Activated B cell treated with CpG ODN at 0.5 μM for 24 hours (primary cell): ENCODE data around the gene EMILIN1. TPM values are rescaled to one million over a fixed set of nuclear protein-coding genes. Genes with fewer than 3 reads are reported as not detected.

ENCODE experiments used
- ATAC-seq: fragments of 200-7000 bp; cut with Tn5 transposase; one replicate; pipeline ENCODE4 v1.10.0; 2021; ENCODE audit warnings: low read depth, mild to moderate bottlenecking, moderate library complexity
- CTCF ChIA-PET: fragments of 350-600 bp; sonication (Branson Sonifier 250); formaldehyde crosslinking; loops from one replicate; lab custom pipeline; 2021; ENCODE audit warnings: antibody characterized with exemption; lab: Charles Lee
- POLR2A ChIA-PET: fragments of 350-600 bp; sonication (Branson Sonifier 250); formaldehyde crosslinking; loops from one replicate; lab custom pipeline; 2021; ENCODE audit warnings: antibody characterized with exemption; lab: Charles Lee
- DNase-seq: peaks from one replicate; pipeline ENCODE4 v3.0.0; 2022
- H3K27ac Mint-ChIP-seq: one replicate; pipeline ENCODE4 v1.8.0; 2020; ENCODE audit warnings: mixed read lengths
- H3K27me3 Mint-ChIP-seq: one replicate; pipeline ENCODE4 v1.8.0; 2021; ENCODE audit warnings: mixed read lengths
- H3K36me3 Mint-ChIP-seq: one replicate; pipeline ENCODE4 v1.8.0; 2021; ENCODE audit warnings: low read depth, mixed read lengths
- H3K4me1 Mint-ChIP-seq: one replicate; pipeline ENCODE4 v1.8.0; 2021; ENCODE audit warnings: mixed read lengths
- H3K4me3 Mint-ChIP-seq: one replicate; pipeline ENCODE4 v1.8.0; 2020; ENCODE audit warnings: mild to moderate bottlenecking, mixed read lengths
- H3K9me3 Mint-ChIP-seq: one replicate; pipeline ENCODE4 v1.8.0; 2020; ENCODE audit warnings: mixed read lengths
- CTCF ChIP-seq: fragments of 200-600 bp; IDR thresholded peaks from one replicate; pipeline ENCODE4 v1.8.0; 2022; ENCODE audit warnings: antibody characterized with exemption, mild to moderate bottlenecking
- intact Hi-C: fragments of 100-400 bp; cut with micrococcal nuclease; formaldehyde crosslinking; loops from one replicate; pipeline ENCODE4 v1.15.1; 2024
- total RNA-seq: library from RNA; stranded (reverse); gene quantifications from 2 replicates; pipeline ENCODE4 v1.2.3, GENCODE V29; 2022

Gene EMILIN1
- total RNA-seq, 1 donor from 2014 or later = 0.69 TPM

- no peak for TF ChIP-seq CTCF
- ATAC-seq (no peak), DNase-seq (no peak)
- POLR2A ChIA-PET = interaction anchor here (2.1 to 13.9 kb wide), 2 partner anchors 12 to 16 kb away, joined by 43 to 204 read pairs; partner anchors contain the start of gene AGBL5
- Mint-ChIP-seq H3K27ac (no peak overlapping the region), H3K36me3 (peaks cover 48% of the 10 kb centered on the region), H3K27me3 (no peaks in the 10 kb centered on the region), H3K4me3 (peak overlapping the region; percentile 97), H3K4me1 (peaks cover 56% of the 10 kb centered on the region), H3K9me3 (no peaks in the 10 kb centered on the region)
- intact Hi-C loops = loop anchor here (2.0 kb wide), 1 partner anchor 559 kb away; the partner anchor contains the start of genes CCDC121 and GPN1
- CTCF ChIA-PET = no interaction called here
Measured at GRCh38 chr2:27069961-27070618, 8.3 kb upstream of the EMILIN1 start.

GRCh38 chr2:27070653-27071276 lies 7.7 kb upstream of the EMILIN1 start:
- Mint-ChIP-seq H3K27ac (peak overlapping the region; percentile 90), H3K9me3 (no peaks in the 10 kb centered on the region), H3K36me3 (peaks cover 41% of the 10 kb centered on the region), H3K4me3 (peak overlapping the region; percentile 97), H3K27me3 (no peaks in the 10 kb centered on the region), H3K4me1 (peaks cover 62% of the 10 kb centered on the region)
- intact Hi-C loops = loop anchor here (1.0 to 2.0 kb wide), 6 partner anchors 11 to 558 kb away; partner anchors contain the start of genes CCDC121, GPN1, KHK and PREB
- ChIA-PET CTCF (interaction anchor here (1.2 to 2.4 kb wide), 2 partner anchors 11 to 20 kb away, joined by 12 to 16 read pairs; partner anchors contain the start of gene AGBL5), POLR2A (interaction anchor here (0.7 to 13.9 kb wide), 15 partner anchors 10 to 558 kb away, joined by 3 to 204 read pairs (median 4); partner anchors contain the start of genes AGBL5, ATRAID, CCDC121 and GPN1)
- DNase-seq = no peak
- no peak for TF ChIP-seq CTCF
- peak; percentile 3 for ATAC-seq

- Mint-ChIP-seq H3K9me3 (no peaks in the 10 kb centered on the region), H3K36me3 (peaks cover 36% of the 10 kb centered on the region), H3K4me3 (peak within 1 kb of the TSS; percentile 97), H3K27me3 (no peaks in the 10 kb centered on the region), H3K27ac (peak within 1 kb of the TSS; percentile 90), H3K4me1 (peaks cover 67% of the 10 kb centered on the region)
- ChIA-PET CTCF (interaction anchor here (0.9 to 2.4 kb wide), 3 partner anchors 10 to 30 kb away, joined by 3 to 16 read pairs (median 12); partner anchors contain the start of gene AGBL5), POLR2A (interaction anchor here (0.7 to 13.9 kb wide), 18 partner anchors 11 to 557 kb away, joined by 3 to 204 read pairs (median 4); partner anchors contain the start of genes AGBL5, ATRAID, CCDC121 and GPN1)
- no peak for TF ChIP-seq CTCF
- DNase-seq (peak; percentile 92), ATAC-seq (peak; percentile 96)
- intact Hi-C loops = loop anchor here (1.0 to 2.0 kb wide), 6 partner anchors 10 to 557 kb away; partner anchors contain the start of genes CCDC121, GPN1, KHK and PREB
Measured at GRCh38 chr2:27071277-27071989, 7.0 kb upstream of the EMILIN1 start, which contains the start of gene OST4. Gene OST4 (minus strand): TSS chr2:27071654.

- POLR2A ChIA-PET = interaction anchor here (0.8 to 13.9 kb wide), 17 partner anchors 9 to 557 kb away, joined by 3 to 204 read pairs (median 4); partner anchors contain the start of genes AGBL5, ATRAID, CCDC121 and GPN1
- H3K4me1 Mint-ChIP-seq = peaks cover 70% of the 10 kb centered on the region
- peak overlapping the region; percentile 77 for H3K4me3 Mint-ChIP-seq
- no peak for TF ChIP-seq CTCF
- DNase-seq = no peak
- H3K9me3 Mint-ChIP-seq = no peaks in the 10 kb centered on the region
- H3K27me3 Mint-ChIP-seq = no peaks in the 10 kb centered on the region
- peaks cover 33% of the 10 kb centered on the region for H3K36me3 Mint-ChIP-seq
- CTCF ChIA-PET = interaction anchor here (0.9 to 2.4 kb wide), 4 partner anchors 9 to 39 kb away, joined by 3 to 16 read pairs (median 8); partner anchors contain the start of genes AGBL5 and TMEM214
- intact Hi-C loops = loop anchor here (1.0 to 2.0 kb wide), 6 partner anchors 9 to 557 kb away; partner anchors contain the start of genes CCDC121, GPN1, KHK and PREB
- H3K27ac Mint-ChIP-seq = peak overlapping the region; percentile 53
- ATAC-seq = no peak
Measured at GRCh38 chr2:27071990-27072830, 6.2 kb upstream of the EMILIN1 start.
